NCI-H526 (cell line): ENCODE data around the gene BRICD5.

Source experiments
- DNase-seq, 2 experiments: peaks; one replicate each; lab custom pipeline; 2025; lab: John Stamatoyannopoulos, UW

BRICD5 gene

GRCh38 chr16:2237493-2238149 lies 27.0 kb upstream of the BRICD5 start:
- DNase-seq = peak in 1 of 2 experiments; percentile 43

GRCh38 chr16:2237102-2237482 lies 26.4 kb upstream of the BRICD5 start:
- no peak for DNase-seq

GRCh38 chr16:2236337-2237101 lies 25.9 kb upstream of the BRICD5 start, which contains the start of gene DNASE1L2:
Gene DNASE1L2, plus strand, starts transcription at chr16:2236444. Its CDS starts 373 bp downstream, at chr16:2236817.
- DNase-seq = peak in 1 of 2 experiments; percentile 44

GRCh38 chr16:2235695-2236336 lies 25.2 kb upstream of the BRICD5 start:
- DNase-seq = no peak

- DNase-seq = no peak
Measured at GRCh38 chr16:2235234-2235651, 24.6 kb upstream of the BRICD5 start.

- DNase-seq = no peak
Measured at GRCh38 chr16:2234813-2235170, 24.1 kb upstream of the BRICD5 start.

- DNase-seq = peak in 1 of 2 experiments; percentile 46
Measured at GRCh38 chr16:2233872-2234812, 23.5 kb upstream of the BRICD5 start.

- DNase-seq = no peak
Measured at GRCh38 chr16:2233046-2233775, 22.5 kb upstream of the BRICD5 start.

GRCh38 chr16:2232094-2232990 lies 21.7 kb upstream of the BRICD5 start:
- DNase-seq = no peak

- no peak for DNase-seq
Measured at GRCh38 chr16:2231016-2231931, 20.6 kb upstream of the BRICD5 start.

GRCh38 chr16:2230376-2230775 lies 19.7 kb upstream of the BRICD5 start:
- DNase-seq = no peak

- no peak for DNase-seq
Measured at GRCh38 chr16:2229632-2230250, 19.1 kb upstream of the BRICD5 start.

- no peak for DNase-seq
Measured at GRCh38 chr16:2229091-2229490, 18.4 kb upstream of the BRICD5 start.

- DNase-seq = no peak
Measured at GRCh38 chr16:2228161-2228824, 17.6 kb upstream of the BRICD5 start.

- DNase-seq = no peak
Measured at GRCh38 chr16:2226918-2227317, 16.3 kb upstream of the BRICD5 start.

- no peak for DNase-seq
Measured at GRCh38 chr16:2226245-2226793, 15.7 kb upstream of the BRICD5 start.

- peak; percentile 34 to 58 for DNase-seq
Measured at GRCh38 chr16:2223942-2224486, 13.4 kb upstream of the BRICD5 start.
